ENCODE data around the gene DIAPH3. TPM values are rescaled to one million over a fixed set of nuclear protein-coding genes. Genes with fewer than 3 reads are reported as not detected.
"Not testable (repeated sequence)": the region's sequence is repeated elsewhere in the genome, so short reads cannot be mapped to it uniquely, and the experiment has no call there.

The DIAPH3 gene
- total RNA-seq, 1 experiment from 2014 or later: 62.3 TPM

DNA sequence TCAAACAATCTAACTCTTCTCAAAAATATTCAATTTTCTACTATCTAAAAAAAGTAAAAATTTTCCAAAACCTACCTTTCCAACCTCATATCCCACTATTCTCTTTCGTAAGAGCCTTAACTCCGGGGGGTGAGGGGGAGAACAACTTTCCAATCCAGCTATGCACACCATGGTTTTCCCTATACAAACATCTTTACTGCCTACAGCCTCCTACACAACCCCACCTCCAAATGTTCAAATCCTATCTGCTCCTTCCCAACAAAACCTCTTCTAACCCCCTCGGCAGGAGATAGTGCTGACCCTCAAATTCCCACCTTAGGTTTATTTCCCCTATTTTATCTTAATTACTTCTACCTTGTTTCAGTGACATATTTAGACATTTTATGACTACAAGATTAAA lies 102.0 kb downstream of the DIAPH3 start:
- intact Hi-C loops (cut with micrococcal nuclease; ENCODE audit: unreplicated experiment): no loop called here
- CTCF ChIA-PET: no interaction called here
- TF ChIP-seq CTCF (conservative IDR thresholded peaks at IDR 0.05; ENCODE audit: low read depth, low read length): no peak
- no peak for TF ChIP-seq EZH2 (IDR thresholded peaks at IDR 0.05; ENCODE audit: borderline replicate concordance, low read depth, low read length, poor library complexity, severe bottlenecking)

DNA sequence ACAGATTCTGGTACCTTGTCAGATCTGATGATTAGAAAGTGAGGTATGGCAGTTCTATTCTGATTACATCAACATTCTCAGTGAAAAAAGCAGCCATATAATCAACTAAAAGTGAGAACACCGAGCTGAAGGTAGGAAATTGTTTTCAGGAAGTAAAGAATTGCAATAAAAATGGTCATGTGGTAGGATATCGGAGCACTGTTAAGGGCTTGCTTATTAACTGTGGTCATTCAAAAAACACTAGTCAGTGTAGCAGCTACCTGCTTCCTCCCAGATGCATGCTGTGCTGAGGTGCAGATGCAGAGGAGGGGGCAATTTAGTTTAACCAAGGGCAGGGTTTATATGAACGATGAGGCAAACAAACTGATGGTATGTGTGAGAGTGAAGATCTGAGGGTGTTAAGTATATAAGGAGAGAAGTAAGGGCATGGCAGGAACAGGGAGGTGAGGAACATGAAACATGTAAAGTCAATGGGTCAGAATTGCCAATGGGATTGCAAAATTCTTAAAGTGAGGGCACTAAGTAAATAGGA lies 111.9 kb downstream of the DIAPH3 start:
- CTCF ChIA-PET: no interaction called here
- no peak for TF ChIP-seq CTCF (conservative IDR thresholded peaks at IDR 0.05; ENCODE audit: low read depth, low read length)
- no peak for TF ChIP-seq EZH2 (IDR thresholded peaks at IDR 0.05; ENCODE audit: borderline replicate concordance, low read depth, low read length, poor library complexity, severe bottlenecking)
- H3K9me3 ChIP-seq (ENCODE audit: low read depth, low read length, poor library complexity, severe bottlenecking): no peaks in the 10 kb centered on the region
- H3K4me3 ChIP-seq (ENCODE audit: low read depth, low read length, poor library complexity, severe bottlenecking): no peak overlapping the region
- no peaks in the 10 kb centered on the region for H3K27me3 ChIP-seq (replicated peaks; ENCODE audit: insufficient read depth, low read depth, low read length, poor library complexity)
- no peaks in the 10 kb centered on the region for H3K36me3 ChIP-seq (ENCODE audit: insufficient read depth, low read length, poor library complexity, severe bottlenecking)
- no TSS peak for BruUV-seq (replicated peaks)
- DNase-seq (ENCODE audit: low spot score): no peak
- POLR2A ChIA-PET (ENCODE audit: low non-redundant PET): no interaction called here
- intact Hi-C loops (cut with micrococcal nuclease; ENCODE audit: unreplicated experiment): no loop called here
- no peak overlapping the region for H3K27ac ChIP-seq (ENCODE audit: low read depth, low read length, poor library complexity, severe bottlenecking)
- peaks cover 30% of the 10 kb centered on the region for H3K4me1 ChIP-seq (ENCODE audit: insufficient read depth, low read length, poor library complexity, severe bottlenecking)

More for the DNA sequence above, 102.0 kb downstream of the DIAPH3 start:
- no peak for DNase-seq (ENCODE audit: low spot score)
- Histone ChIP-seq H3K4me3 (ENCODE audit: low read depth, low read length, poor library complexity, severe bottlenecking) (no peak overlapping the region), H3K27me3 (replicated peaks; ENCODE audit: insufficient read depth, low read depth, low read length, poor library complexity) (no peaks in the 10 kb centered on the region), H3K9me3 (ENCODE audit: low read depth, low read length, poor library complexity, severe bottlenecking) (peaks cover 10% of the 10 kb centered on the region), H3K27ac (ENCODE audit: low read depth, low read length, poor library complexity, severe bottlenecking) (no peak overlapping the region), H3K36me3 (ENCODE audit: insufficient read depth, low read length, poor library complexity, severe bottlenecking) (no peaks in the 10 kb centered on the region), H3K4me1 (ENCODE audit: insufficient read depth, low read length, poor library complexity, severe bottlenecking) (no peaks in the 10 kb centered on the region)
- POLR2A ChIA-PET (ENCODE audit: low non-redundant PET): no interaction called here
- no TSS peak for BruUV-seq (replicated peaks)

DNA sequence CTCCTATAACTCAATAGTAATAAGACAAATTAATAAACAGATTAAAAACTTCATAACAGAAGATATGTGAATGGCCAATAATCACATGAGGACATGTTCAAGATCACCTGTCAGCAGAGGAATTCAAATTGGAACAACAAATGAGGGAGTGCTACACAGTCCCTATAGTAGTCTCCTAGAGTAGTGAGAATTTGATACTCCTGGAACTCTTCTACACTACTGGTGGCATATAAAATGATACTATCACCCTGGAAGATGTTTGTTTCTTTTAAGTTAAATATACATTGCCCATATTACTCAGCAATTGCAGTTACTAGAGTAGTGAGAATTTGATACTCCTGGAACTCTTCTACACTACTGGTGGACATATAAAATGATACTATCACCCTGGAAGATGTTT lies 115.4 kb downstream of the DIAPH3 start:
- peaks cover 25% of the 10 kb centered on the region for H3K4me1 ChIP-seq (ENCODE audit: insufficient read depth, low read length, poor library complexity, severe bottlenecking)
- intact Hi-C loops (cut with micrococcal nuclease; ENCODE audit: unreplicated experiment); DNase-seq (ENCODE audit: low spot score); H3K9me3 ChIP-seq (ENCODE audit: low read depth, low read length, poor library complexity, severe bottlenecking); H3K36me3 ChIP-seq (ENCODE audit: insufficient read depth, low read length, poor library complexity, severe bottlenecking); H3K4me3 ChIP-seq (ENCODE audit: low read depth, low read length, poor library complexity, severe bottlenecking); CTCF ChIA-PET; H3K27me3 ChIP-seq (replicated peaks; ENCODE audit: insufficient read depth, low read depth, low read length, poor library complexity); BruUV-seq (replicated peaks): not testable (repeated sequence)
- POLR2A ChIA-PET (ENCODE audit: low non-redundant PET): interaction anchor here (0.5 kb wide), 1 partner anchor 51 kb away, joined by 3 read pairs; no protein-coding TSS in a partner anchor
- peak overlapping the region; percentile 74 for H3K27ac ChIP-seq (ENCODE audit: low read depth, low read length, poor library complexity, severe bottlenecking)

GRCh38 chr13:60047918-60048317 lies 115.8 kb downstream of the DIAPH3 start:
- TF ChIP-seq EZH2 (IDR thresholded peaks at IDR 0.05; ENCODE audit: borderline replicate concordance, low read depth, low read length, poor library complexity, severe bottlenecking) (no peak), CTCF (conservative IDR thresholded peaks at IDR 0.05; ENCODE audit: low read depth, low read length) (no peak)
- ChIA-PET CTCF (interaction anchor here (0.6 kb wide), 1 partner anchor 26 kb away, joined by 5 read pairs; no protein-coding TSS in a partner anchor), POLR2A (ENCODE audit: low non-redundant PET) (interaction anchor here (0.5 to 0.6 kb wide), 2 partner anchors 51 to 516 kb away, joined by 3 to 4 read pairs; no protein-coding TSS in a partner anchor)
- no peak overlapping the region for H3K4me3 ChIP-seq (ENCODE audit: low read depth, low read length, poor library complexity, severe bottlenecking)
- H3K27ac ChIP-seq (ENCODE audit: low read depth, low read length, poor library complexity, severe bottlenecking): peak overlapping the region; percentile 74
- peaks cover 29% of the 10 kb centered on the region for H3K4me1 ChIP-seq (ENCODE audit: insufficient read depth, low read length, poor library complexity, severe bottlenecking)
- peaks cover 5% of the 10 kb centered on the region for H3K36me3 ChIP-seq (ENCODE audit: insufficient read depth, low read length, poor library complexity, severe bottlenecking)
- H3K27me3 ChIP-seq (replicated peaks; ENCODE audit: insufficient read depth, low read depth, low read length, poor library complexity): no peaks in the 10 kb centered on the region
- no peaks in the 10 kb centered on the region for H3K9me3 ChIP-seq (ENCODE audit: low read depth, low read length, poor library complexity, severe bottlenecking)
- no TSS peak for BruUV-seq (replicated peaks)
- intact Hi-C loops (cut with micrococcal nuclease; ENCODE audit: unreplicated experiment): no loop called here
- DNase-seq (ENCODE audit: low spot score): peak; percentile 88

Measured in A673 (cell line).